Measurements from ENCODE around the gene RNF40.

RNF40 gene

DNA sequence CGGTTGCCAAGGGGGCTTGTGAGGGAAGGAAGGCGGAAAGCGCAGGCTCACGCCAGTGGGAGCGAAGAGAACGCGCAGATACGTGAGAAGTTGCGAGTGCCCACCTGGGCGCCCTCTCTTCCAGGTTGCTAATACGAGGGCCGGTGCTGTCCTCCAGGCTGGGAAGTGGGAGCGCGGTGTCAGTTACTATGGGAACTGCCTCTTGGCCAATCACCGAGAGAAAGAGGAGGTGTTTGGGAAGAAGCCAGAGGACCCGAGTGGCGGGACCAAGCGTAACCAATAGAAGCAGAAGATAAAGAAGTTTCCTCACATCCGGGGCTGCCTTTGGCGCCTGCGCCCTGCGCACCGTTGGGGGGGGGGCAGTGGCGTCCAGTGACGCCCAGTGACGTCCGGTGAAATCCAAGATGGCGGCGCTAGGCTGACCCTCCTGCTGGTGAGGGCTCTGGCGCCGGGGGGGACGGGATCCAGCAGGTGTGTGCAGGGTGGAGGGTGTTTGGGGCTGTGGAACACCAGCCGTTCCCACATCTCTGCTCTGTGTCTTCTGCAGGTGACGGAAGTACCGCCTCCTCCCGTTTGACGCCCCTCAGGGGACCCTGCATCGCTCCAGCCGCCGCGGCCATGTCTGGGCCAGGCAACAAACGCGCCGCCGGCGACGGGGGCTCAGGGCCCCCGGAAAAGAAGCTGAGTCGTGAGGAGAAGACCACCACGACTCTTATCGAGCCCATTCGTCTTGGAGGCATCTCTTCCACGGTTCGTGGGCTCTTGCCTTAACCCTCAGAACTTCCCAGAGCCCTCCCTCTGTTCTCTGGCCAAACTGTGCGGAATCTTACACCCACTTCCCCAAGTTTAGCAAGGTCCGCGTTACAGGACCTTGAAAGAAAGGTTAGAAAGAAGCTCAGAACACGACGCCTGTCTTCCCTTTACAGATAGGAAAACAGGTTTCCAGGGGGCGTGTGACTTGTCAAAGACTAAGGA, at the start of gene RNF40, which contains the start of gene CFAP119:
Gene RNF40 (plus strand): TSS at position 395 of the 975 bp plus-strand sequence. CDS start 224 bp downstream, at position 619.
Gene CFAP119 (minus strand): TSS at position 135 of the 975 bp plus-strand sequence. CDS start 314 bp downstream, outside the sequence.
- no peak for TF ChIP-seq CTCF (conservative IDR thresholded peaks at IDR 0.05; ENCODE audit: low read depth, low read length)
- DNase-seq (ENCODE audit: low read depth) = peak; percentile 99
- H3K4me3 ChIP-seq (ENCODE audit: low read depth, low read length) = peak within 1 kb of the TSS; percentile 98

- peak; percentile 68 for DNase-seq (ENCODE audit: low read depth)
Observed at GRCh38 chr16:30715750-30716445, 46.2 kb upstream of the RNF40 start.

GRCh38 chr16:30720086-30720485, 42.0 kb upstream of the RNF40 start:
- no peak for TF ChIP-seq CTCF (conservative IDR thresholded peaks at IDR 0.05; ENCODE audit: low read depth, low read length)
- no peak overlapping the region for H3K4me3 ChIP-seq (ENCODE audit: low read depth, low read length)
- no peak for DNase-seq (ENCODE audit: low read depth)

More at GRCh38 chr16:30715750-30716445, 46.2 kb upstream of the RNF40 start:
- no peak for TF ChIP-seq CTCF (conservative IDR thresholded peaks at IDR 0.05; ENCODE audit: low read depth, low read length)
- H3K4me3 ChIP-seq (ENCODE audit: low read depth, low read length) = no peak overlapping the region

- no peak for DNase-seq (ENCODE audit: low read depth)
- H3K4me3 ChIP-seq (ENCODE audit: low read depth, low read length) = no peak overlapping the region
- TF ChIP-seq CTCF (conservative IDR thresholded peaks at IDR 0.05; ENCODE audit: low read depth, low read length) = no peak
Observed at GRCh38 chr16:30720694-30721093, 41.4 kb upstream of the RNF40 start.

DNA sequence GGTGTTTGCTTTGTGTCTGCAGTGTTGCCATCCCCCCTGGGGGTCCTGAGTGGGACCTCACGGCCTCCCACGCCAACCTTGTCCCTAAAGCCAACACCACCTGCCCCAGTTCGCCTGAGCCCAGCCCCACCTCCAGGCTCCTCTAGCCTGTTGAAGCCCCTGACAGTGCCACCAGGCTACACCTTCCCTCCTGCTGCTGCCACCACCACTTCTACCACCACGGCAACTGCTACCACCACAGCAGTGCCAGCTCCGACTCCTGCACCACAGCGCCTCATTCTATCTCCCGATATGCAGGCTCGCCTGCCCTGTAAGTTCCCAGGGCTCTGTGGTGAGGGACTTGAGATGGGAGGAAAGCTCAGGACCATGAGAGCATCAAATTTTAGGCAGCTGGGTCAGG, 41.0 kb upstream of the RNF40 start:
- H3K4me3 ChIP-seq (ENCODE audit: low read depth, low read length) = no peak overlapping the region
- no peak for TF ChIP-seq CTCF (conservative IDR thresholded peaks at IDR 0.05; ENCODE audit: low read depth, low read length)
- no peak for DNase-seq (ENCODE audit: low read depth)

DNA sequence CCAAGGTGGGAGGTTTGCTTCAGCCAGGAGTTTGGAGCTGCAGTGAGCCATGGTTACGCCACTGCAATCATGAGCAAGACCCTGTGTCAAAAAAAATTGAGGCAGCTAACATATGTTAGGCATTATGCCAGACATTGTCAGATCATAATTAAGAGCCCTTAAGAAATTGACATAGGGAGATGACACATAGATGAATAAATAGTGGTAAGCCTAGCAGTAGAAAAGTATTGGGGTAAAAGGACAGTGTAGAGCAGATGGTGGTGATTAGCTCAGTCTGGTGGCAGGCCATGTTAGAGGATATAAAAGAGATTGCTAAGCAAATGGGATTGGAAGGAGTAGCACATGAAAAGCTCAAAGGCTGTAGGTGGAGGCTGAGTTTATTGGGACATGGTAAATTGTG, 40.5 kb upstream of the RNF40 start:
- no peak overlapping the region for H3K4me3 ChIP-seq (ENCODE audit: low read depth, low read length)
- TF ChIP-seq CTCF (conservative IDR thresholded peaks at IDR 0.05; ENCODE audit: low read depth, low read length) = no peak
- DNase-seq (ENCODE audit: low read depth) = no peak
